ENCODE results near the gene RAG1. TPM values are rescaled to one million over a fixed set of nuclear protein-coding genes. Genes with fewer than 3 reads are reported as not detected.

Gene RAG1
- total and polyA plus RNA-seq, 2 of the 8 experiments (the other 6 are each of a cell fraction or from before 2014, with no cell fraction given) = 0.14 to 0.58 TPM

DNA sequence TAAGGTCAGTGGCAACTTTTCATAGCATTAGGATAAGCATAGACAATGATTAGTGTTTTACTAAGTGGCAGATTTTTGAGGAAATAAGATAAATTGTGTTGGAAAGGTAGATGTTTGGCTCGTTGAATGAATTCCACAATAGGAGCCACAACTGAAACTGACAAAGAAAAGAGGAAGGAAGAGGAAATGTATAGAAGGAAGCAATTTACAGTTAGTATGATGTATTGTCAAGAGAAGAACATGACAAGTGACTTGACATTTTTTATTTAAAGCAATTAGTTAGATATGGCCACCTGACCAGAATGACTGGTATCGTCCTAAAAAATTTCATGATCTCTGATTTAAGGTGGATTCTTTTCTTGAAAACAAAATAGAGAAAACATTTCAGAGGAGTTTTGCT lies 33.3 kb downstream of the RAG1 start (continued):
- TF ChIP-seq, protein P1, sequence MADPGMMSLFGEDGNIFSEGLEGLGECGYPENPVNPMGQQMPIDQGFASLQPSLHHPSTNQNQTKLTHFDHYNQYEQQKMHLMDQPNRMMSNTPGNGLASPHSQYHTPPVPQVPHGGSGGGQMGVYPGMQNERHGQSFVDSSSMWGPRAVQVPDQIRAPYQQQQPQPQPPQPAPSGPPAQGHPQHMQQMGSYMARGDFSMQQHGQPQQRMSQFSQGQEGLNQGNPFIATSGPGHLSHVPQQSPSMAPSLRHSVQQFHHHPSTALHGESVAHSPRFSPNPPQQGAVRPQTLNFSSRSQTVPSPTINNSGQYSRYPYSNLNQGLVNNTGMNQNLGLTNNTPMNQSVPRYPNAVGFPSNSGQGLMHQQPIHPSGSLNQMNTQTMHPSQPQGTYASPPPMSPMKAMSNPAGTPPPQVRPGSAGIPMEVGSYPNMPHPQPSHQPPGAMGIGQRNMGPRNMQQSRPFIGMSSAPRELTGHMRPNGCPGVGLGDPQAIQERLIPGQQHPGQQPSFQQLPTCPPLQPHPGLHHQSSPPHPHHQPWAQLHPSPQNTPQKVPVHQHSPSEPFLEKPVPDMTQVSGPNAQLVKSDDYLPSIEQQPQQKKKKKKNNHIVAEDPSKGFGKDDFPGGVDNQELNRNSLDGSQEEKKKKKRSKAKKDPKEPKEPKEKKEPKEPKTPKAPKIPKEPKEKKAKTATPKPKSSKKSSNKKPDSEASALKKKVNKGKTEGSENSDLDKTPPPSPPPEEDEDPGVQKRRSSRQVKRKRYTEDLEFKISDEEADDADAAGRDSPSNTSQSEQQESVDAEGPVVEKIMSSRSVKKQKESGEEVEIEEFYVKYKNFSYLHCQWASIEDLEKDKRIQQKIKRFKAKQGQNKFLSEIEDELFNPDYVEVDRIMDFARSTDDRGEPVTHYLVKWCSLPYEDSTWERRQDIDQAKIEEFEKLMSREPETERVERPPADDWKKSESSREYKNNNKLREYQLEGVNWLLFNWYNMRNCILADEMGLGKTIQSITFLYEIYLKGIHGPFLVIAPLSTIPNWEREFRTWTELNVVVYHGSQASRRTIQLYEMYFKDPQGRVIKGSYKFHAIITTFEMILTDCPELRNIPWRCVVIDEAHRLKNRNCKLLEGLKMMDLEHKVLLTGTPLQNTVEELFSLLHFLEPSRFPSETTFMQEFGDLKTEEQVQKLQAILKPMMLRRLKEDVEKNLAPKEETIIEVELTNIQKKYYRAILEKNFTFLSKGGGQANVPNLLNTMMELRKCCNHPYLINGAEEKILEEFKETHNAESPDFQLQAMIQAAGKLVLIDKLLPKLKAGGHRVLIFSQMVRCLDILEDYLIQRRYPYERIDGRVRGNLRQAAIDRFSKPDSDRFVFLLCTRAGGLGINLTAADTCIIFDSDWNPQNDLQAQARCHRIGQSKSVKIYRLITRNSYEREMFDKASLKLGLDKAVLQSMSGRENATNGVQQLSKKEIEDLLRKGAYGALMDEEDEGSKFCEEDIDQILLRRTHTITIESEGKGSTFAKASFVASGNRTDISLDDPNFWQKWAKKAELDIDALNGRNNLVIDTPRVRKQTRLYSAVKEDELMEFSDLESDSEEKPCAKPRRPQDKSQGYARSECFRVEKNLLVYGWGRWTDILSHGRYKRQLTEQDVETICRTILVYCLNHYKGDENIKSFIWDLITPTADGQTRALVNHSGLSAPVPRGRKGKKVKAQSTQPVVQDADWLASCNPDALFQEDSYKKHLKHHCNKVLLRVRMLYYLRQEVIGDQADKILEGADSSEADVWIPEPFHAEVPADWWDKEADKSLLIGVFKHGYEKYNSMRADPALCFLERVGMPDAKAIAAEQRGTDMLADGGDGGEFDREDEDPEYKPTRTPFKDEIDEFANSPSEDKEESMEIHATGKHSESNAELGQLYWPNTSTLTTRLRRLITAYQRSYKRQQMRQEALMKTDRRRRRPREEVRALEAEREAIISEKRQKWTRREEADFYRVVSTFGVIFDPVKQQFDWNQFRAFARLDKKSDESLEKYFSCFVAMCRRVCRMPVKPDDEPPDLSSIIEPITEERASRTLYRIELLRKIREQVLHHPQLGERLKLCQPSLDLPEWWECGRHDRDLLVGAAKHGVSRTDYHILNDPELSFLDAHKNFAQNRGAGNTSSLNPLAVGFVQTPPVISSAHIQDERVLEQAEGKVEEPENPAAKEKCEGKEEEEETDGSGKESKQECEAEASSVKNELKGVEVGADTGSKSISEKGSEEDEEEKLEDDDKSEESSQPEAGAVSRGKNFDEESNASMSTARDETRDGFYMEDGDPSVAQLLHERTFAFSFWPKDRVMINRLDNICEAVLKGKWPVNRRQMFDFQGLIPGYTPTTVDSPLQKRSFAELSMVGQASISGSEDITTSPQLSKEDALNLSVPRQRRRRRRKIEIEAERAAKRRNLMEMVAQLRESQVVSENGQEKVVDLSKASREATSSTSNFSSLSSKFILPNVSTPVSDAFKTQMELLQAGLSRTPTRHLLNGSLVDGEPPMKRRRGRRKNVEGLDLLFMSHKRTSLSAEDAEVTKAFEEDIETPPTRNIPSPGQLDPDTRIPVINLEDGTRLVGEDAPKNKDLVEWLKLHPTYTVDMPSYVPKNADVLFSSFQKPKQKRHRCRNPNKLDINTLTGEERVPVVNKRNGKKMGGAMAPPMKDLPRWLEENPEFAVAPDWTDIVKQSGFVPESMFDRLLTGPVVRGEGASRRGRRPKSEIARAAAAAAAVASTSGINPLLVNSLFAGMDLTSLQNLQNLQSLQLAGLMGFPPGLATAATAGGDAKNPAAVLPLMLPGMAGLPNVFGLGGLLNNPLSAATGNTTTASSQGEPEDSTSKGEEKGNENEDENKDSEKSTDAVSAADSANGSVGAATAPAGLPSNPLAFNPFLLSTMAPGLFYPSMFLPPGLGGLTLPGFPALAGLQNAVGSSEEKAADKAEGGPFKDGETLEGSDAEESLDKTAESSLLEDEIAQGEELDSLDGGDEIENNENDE (IDR thresholded peaks at IDR 0.05; ENCODE audit: insufficient replicate concordance, low read length) = no peak
- no peak for TF ChIP-seq RFX5 (IDR thresholded peaks at IDR 0.05; ENCODE audit: borderline replicate concordance, low read depth, low read length)
- TF ChIP-seq RBBP5 (IDR thresholded peaks at IDR 0.05; ENCODE audit: borderline replicate concordance, low read depth, low read length) = no peak
- TF ChIP-seq KDM4A (IDR thresholded peaks at IDR 0.05; ENCODE audit: low read depth, low read length, severe bottlenecking) = no peak
- TF ChIP-seq GTF2F1 (IDR thresholded peaks at IDR 0.05; ENCODE audit: borderline replicate concordance, low read depth, low read length) = no peak
- TF ChIP-seq, protein P2, sequence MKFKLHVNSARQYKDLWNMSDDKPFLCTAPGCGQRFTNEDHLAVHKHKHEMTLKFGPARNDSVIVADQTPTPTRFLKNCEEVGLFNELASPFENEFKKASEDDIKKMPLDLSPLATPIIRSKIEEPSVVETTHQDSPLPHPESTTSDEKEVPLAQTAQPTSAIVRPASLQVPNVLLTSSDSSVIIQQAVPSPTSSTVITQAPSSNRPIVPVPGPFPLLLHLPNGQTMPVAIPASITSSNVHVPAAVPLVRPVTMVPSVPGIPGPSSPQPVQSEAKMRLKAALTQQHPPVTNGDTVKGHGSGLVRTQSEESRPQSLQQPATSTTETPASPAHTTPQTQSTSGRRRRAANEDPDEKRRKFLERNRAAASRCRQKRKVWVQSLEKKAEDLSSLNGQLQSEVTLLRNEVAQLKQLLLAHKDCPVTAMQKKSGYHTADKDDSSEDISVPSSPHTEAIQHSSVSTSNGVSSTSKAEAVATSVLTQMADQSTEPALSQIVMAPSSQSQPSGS (IDR thresholded peaks at IDR 0.05; ENCODE audit: low read length) = no peak
- no peak for TF ChIP-seq SRF (IDR thresholded peaks at IDR 0.05; ENCODE audit: low read depth, low read length)
- TF ChIP-seq TAF7 (optimal IDR thresholded peaks at IDR 0.05; ENCODE audit: borderline replicate concordance, low read depth, low read length) = no peak
- TF ChIP-seq ZNF274 (IDR thresholded peaks at IDR 0.05; ENCODE audit: borderline replicate concordance, extremely low read depth, low read length) = no peak
- TF ChIP-seq EZH2 (IDR thresholded peaks at IDR 0.05; ENCODE audit: low read depth, low read length, severe bottlenecking) = no peak
